Left ventricle myocardium inferior (tissue), 1 donor: ENCODE data around the gene CACNA2D2. TPM values are rescaled to one million over a fixed set of nuclear protein-coding genes. Genes with fewer than 3 reads are reported as not detected.

Source experiments
- DNase-seq: peaks from one replicate; pipeline ENCODE4 v3.0.0-alpha.2; 2020
- H3K27ac ChIP-seq: fragments of 200-600 bp; replicated peaks from 2 replicates; pipeline ENCODE4 v1.8.0; 2021
- H3K27me3 ChIP-seq: fragments of 200-600 bp; 2 replicates; pipeline ENCODE4 v1.8.0; 2021; ENCODE audit warnings: low read depth
- H3K36me3 ChIP-seq: fragments of 200-600 bp; 2 replicates; pipeline ENCODE4 v1.8.0; 2021
- H3K4me1 ChIP-seq: fragments of 200-600 bp; 2 replicates; pipeline ENCODE4 v1.8.0; 2021
- H3K4me3 ChIP-seq: fragments of 200-600 bp; 2 replicates; pipeline ENCODE4 v1.8.0; 2021; ENCODE audit warnings: mild to moderate bottlenecking, moderate library complexity
- H3K9me3 ChIP-seq: fragments of 200-600 bp; replicated peaks from 2 replicates; pipeline ENCODE4 v1.8.0; 2021
- CTCF ChIP-seq: fragments of 200-600 bp; IDR thresholded peaks from 2 replicates; pipeline ENCODE4 v1.8.0; 2021; ENCODE audit warnings: antibody characterized with exemption, mild to moderate bottlenecking, borderline replicate concordance
- intact Hi-C: fragments of 100-400 bp; cut with micrococcal nuclease; formaldehyde crosslinking; loops from one replicate; pipeline ENCODE4 v1.11.0; 2022
- total RNA-seq: library from RNA; stranded (reverse); fragmentation: NEBNext Ultra II Directional; extraction: Animal tissue kit (Norgen Biotek cat#: 25700); gene quantifications from one replicate; pipeline ENCODE4 v1.2.1, GENCODE V29; 2021
- donor health status: DM: no; HTN: yes; CAD: no; lungs with severe emphysema.

The CACNA2D2 gene
- total RNA-seq, 1 donor from 2014 or later, result 2.3 TPM

GRCh38 chr3:50447290-50447840 is 56.1 kb downstream of the CACNA2D2 start:
- no peak for DNase-seq
- no peaks in the 10 kb centered on the region for H3K27me3 ChIP-seq
- no peak overlapping the region for H3K4me3 ChIP-seq
- H3K4me1 ChIP-seq, result peaks cover 20% of the 10 kb centered on the region
- TF ChIP-seq CTCF, result no peak
- H3K36me3 ChIP-seq, result no peaks in the 10 kb centered on the region
- intact Hi-C loops, result no loop called here
- no peak overlapping the region for H3K27ac ChIP-seq
- no peaks in the 10 kb centered on the region for H3K9me3 ChIP-seq

GRCh38 chr3:50445919-50446318 is 57.5 kb downstream of the CACNA2D2 start:
- H3K4me3 ChIP-seq, result no peak overlapping the region
- TF ChIP-seq CTCF, result no peak
- intact Hi-C loops, result no loop called here

GRCh38 chr3:50444782-50445181 is 58.7 kb downstream of the CACNA2D2 start:
- no peak overlapping the region for H3K4me3 ChIP-seq
- peaks cover 31% of the 10 kb centered on the region for H3K4me1 ChIP-seq
- H3K27me3 ChIP-seq, result no peaks in the 10 kb centered on the region
- no peaks in the 10 kb centered on the region for H3K9me3 ChIP-seq
- no peak for TF ChIP-seq CTCF
- H3K27ac ChIP-seq, result no peak overlapping the region
- DNase-seq, result no peak
- intact Hi-C loops, result no loop called here
- no peaks in the 10 kb centered on the region for H3K36me3 ChIP-seq

More at GRCh38 chr3:50445919-50446318, 57.5 kb downstream of the CACNA2D2 start:
- peaks cover 31% of the 10 kb centered on the region for H3K4me1 ChIP-seq
- no peak for DNase-seq
- H3K27me3 ChIP-seq, result no peaks in the 10 kb centered on the region
- H3K9me3 ChIP-seq, result no peaks in the 10 kb centered on the region
- H3K36me3 ChIP-seq, result no peaks in the 10 kb centered on the region
- H3K27ac ChIP-seq, result no peak overlapping the region

- TF ChIP-seq CTCF, result no peak
- Histone ChIP-seq H3K9me3 (no peaks in the 10 kb centered on the region), H3K27me3 (no peaks in the 10 kb centered on the region), H3K27ac (no peak overlapping the region), H3K4me1 (peaks cover 31% of the 10 kb centered on the region), H3K4me3 (no peak overlapping the region), H3K36me3 (no peaks in the 10 kb centered on the region)
- DNase-seq, result no peak
- intact Hi-C loops, result no loop called here
Observed at GRCh38 chr3:50444213-50444612, 59.2 kb downstream of the CACNA2D2 start.

- no peak overlapping the region for H3K4me3 ChIP-seq
- H3K27ac ChIP-seq, result no peak overlapping the region
- no peaks in the 10 kb centered on the region for H3K36me3 ChIP-seq
- TF ChIP-seq CTCF, result no peak
- intact Hi-C loops, result no loop called here
- DNase-seq, result no peak
- peaks cover 31% of the 10 kb centered on the region for H3K4me1 ChIP-seq
- H3K9me3 ChIP-seq, result no peaks in the 10 kb centered on the region
- no peaks in the 10 kb centered on the region for H3K27me3 ChIP-seq
Observed at GRCh38 chr3:50442945-50443579, 60.4 kb downstream of the CACNA2D2 start.
